BJ (cell line): ENCODE results near the gene TDG. TPM values are rescaled to one million over a fixed set of nuclear protein-coding genes. Genes with fewer than 3 reads are reported as not detected.

Source experiments
- CTCF ChIA-PET: fragments of 350-600 bp; formaldehyde crosslinking; extraction: SDS; loops from one replicate; lab custom pipeline; 2021; ENCODE audit warnings: antibody characterized with exemption, inconsistent platforms; lab: Yijun Ruan, JAX
- POLR2A ChIA-PET: fragments of 300-600 bp; sonication (Branson Sonifier 250); formaldehyde crosslinking; extraction: SDS; loops from one replicate; lab custom pipeline; 2021; ENCODE audit warnings: antibody characterized with exemption; lab: Charles Lee
- DNase-seq: peaks from one replicate; pipeline ENCODE4 v3.0.0-alpha.2; 2011; ENCODE audit warnings: low read depth
- H3K27me3 ChIP-seq: 2 replicates; pipeline ENCODE4 v1.6.0; 2011; ENCODE audit warnings: low read length; ENCODE audit not compliant: control insufficient read depth, insufficient read depth
- H3K36me3 ChIP-seq: 2 replicates; pipeline ENCODE4 v1.5.1; 2011; ENCODE audit warnings: low read length; ENCODE audit not compliant: control insufficient read depth, insufficient read depth
- H3K4me3 ChIP-seq: 2 replicates; pipeline ENCODE4 v1.5.1; 2011; ENCODE audit warnings: low read depth, mild to moderate bottlenecking, control low read depth, low read length
- polyA plus RNA-seq: library from polyadenylated mRNA; depleted of rRNA; stranded (reverse); fragments of >200 nt; gene quantifications from 2 replicates; pipeline ENCODE4 v1.2.3, GENCODE V29; 2011
- TF ChIP-seq, protein P1 (sequence below): IDR thresholded peaks from 2 replicates; pipeline ENCODE4 v1.5.1; 2011; ENCODE audit warnings: low read depth, mild to moderate bottlenecking, control low read depth, inconsistent platforms, low read length, moderate library complexity; ENCODE audit not compliant: insufficient read depth

The TDG gene
- polyA plus RNA-seq, 1 experiment, result 10.4 TPM

DNA sequence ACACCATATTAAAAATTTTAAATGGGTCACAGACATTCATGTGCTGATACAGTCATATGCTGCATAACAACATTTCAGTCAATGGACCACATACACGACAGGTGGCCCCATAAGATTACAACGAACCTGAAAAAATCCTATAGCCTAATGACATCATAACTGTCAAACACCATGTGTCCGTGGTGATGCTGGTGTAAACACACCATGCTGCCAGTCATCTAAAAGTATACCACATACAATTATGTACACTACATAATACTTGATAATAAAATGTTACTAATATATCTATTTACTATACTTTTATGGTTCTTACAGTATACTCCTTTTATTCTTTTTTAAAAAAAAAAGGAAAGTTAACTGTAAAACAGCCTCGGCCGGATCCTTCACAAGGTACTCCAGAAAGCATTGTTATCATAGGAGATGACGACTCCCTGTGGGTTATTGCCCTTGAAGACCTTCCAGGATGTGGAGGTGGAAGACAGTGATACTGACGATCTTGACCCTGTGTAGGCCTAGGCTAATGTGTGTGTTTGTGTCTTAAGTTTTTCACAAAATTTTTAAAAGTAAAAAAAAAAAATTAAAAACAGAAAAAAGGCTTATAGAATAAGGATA is 5.0 kb upstream of the TDG start:
- CTCF ChIA-PET, result no interaction called here
- no peak for DNase-seq
- H3K36me3 ChIP-seq, result no peaks in the 10 kb centered on the region
- POLR2A ChIA-PET, result no interaction called here
- no peaks in the 10 kb centered on the region for H3K27me3 ChIP-seq
- no peak overlapping the region for H3K4me3 ChIP-seq
- TF ChIP-seq, protein P1, sequence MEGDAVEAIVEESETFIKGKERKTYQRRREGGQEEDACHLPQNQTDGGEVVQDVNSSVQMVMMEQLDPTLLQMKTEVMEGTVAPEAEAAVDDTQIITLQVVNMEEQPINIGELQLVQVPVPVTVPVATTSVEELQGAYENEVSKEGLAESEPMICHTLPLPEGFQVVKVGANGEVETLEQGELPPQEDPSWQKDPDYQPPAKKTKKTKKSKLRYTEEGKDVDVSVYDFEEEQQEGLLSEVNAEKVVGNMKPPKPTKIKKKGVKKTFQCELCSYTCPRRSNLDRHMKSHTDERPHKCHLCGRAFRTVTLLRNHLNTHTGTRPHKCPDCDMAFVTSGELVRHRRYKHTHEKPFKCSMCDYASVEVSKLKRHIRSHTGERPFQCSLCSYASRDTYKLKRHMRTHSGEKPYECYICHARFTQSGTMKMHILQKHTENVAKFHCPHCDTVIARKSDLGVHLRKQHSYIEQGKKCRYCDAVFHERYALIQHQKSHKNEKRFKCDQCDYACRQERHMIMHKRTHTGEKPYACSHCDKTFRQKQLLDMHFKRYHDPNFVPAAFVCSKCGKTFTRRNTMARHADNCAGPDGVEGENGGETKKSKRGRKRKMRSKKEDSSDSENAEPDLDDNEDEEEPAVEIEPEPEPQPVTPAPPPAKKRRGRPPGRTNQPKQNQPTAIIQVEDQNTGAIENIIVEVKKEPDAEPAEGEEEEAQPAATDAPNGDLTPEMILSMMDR, result no peak

DNA sequence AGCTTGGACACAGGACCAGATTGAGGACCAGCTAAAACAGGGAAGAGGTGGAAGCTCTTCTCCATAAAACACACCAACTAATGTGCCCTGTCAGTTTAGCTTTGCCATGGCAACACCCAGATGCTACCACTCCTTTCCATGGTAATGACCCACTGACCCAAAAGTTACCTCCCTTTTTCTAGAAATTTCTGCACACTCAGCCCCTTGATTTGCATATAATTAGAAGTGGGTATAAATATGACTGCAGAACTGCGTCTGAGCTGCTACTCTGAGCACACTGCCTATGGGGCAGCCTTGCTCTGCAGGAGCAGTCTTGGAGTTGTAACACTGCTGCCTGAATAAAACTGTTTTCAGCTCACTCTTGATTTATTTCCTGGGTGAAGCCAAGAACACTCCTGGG is 3.2 kb upstream of the TDG start:
- no peak for DNase-seq
- TF ChIP-seq, protein P1, result no peak
- ChIA-PET CTCF (interaction anchor here (1.1 kb wide), 1 partner anchor 78 kb away, joined by 3 read pairs; no protein-coding TSS in a partner anchor), POLR2A (no interaction called here)
- Histone ChIP-seq H3K27me3 (no peaks in the 10 kb centered on the region), H3K36me3 (no peaks in the 10 kb centered on the region), H3K4me3 (no peak overlapping the region)

DNA sequence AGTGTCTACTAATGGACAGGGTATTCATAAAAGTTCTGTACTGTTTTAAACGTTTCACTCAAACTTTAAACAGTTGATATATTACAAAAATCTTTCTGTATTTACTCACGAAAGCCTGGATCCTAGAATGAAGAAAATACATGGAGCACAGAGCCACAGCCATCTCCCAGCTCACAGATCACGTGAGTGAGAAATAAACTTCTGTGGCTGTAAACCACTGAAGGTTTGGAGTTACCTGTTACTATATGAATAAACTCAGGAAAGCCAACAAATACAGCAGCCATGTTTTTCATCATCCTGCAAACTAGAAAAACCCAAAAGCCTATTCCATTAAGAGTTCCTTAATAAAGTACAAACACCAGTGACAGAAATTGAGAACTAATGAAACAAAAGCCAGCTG is 867 bp upstream of the TDG start:
- H3K36me3 ChIP-seq, result no peaks in the 10 kb centered on the region
- POLR2A ChIA-PET, result interaction anchor here (0.7 kb wide), 1 partner anchor 1118 kb away, joined by 3 read pairs; no protein-coding TSS in a partner anchor
- DNase-seq, result no peak
- no peaks in the 10 kb centered on the region for H3K27me3 ChIP-seq
- TF ChIP-seq, protein P1, result no peak
- CTCF ChIA-PET, result interaction anchor here (1.0 to 2.9 kb wide), 6 partner anchors 8 to 144 kb away, joined by 3 to 14 read pairs (median 4); a partner anchor contains a TSS
- peak overlapping the region; percentile 83 for H3K4me3 ChIP-seq

DNA sequence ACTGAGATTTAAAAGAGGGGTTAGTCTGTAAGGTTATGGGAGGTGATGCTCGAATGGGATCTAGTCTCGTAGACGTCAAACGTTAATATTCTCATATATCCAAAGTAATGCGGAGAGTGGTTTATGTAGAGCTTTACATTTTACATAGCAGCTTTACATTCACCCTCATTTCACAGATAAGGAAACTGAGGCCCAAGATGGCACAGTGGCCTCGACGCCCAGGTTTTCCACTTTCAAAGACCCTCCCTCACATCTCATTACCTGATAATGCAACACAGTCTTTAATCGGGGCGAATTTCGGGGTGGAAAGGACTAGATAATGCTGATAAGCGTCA is 450 bp upstream of the TDG start:
- ChIA-PET POLR2A (interaction anchor here (0.9 to 1.1 kb wide), 2 partner anchors 35 to 144 kb away, joined by 3 read pairs; partner anchors contain the start of gene HSP90B1), CTCF (interaction anchor here (0.6 to 2.9 kb wide), 7 partner anchors 9 to 145 kb away, joined by 3 to 14 read pairs (median 4); a partner anchor contains a TSS)
- TF ChIP-seq, protein P1, result no peak
- no peak for DNase-seq
- Histone ChIP-seq H3K4me3 (peak overlapping the region; percentile 83), H3K27me3 (no peaks in the 10 kb centered on the region), H3K36me3 (no peaks in the 10 kb centered on the region)

DNA sequence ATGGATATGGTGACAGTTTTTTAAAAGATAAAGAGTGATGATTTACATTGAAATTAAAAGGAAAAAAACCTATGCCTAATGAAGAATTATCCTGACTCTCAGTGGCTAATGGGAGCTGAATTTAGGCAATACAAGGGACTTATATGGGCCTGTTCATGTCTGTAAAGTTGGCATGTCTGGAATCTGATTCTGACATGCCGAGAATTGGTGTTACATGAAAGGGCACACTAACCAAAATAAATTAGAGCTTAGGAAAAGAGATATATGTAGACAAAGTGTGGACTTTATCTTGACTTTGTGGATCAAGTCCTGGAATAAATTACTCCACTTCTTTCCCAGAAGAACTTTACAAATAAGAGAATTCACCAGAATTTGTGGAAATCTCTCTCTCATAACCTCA is 1.1 kb downstream of the TDG start:
- Histone ChIP-seq H3K36me3 (no peaks in the 10 kb centered on the region), H3K4me3 (peak overlapping the region; percentile 83), H3K27me3 (no peaks in the 10 kb centered on the region)
- TF ChIP-seq, protein P1, result no peak
- ChIA-PET POLR2A (no interaction called here), CTCF (interaction anchor here (1.1 to 2.9 kb wide), 2 partner anchors 13 to 142 kb away, joined by 3 to 14 read pairs; no protein-coding TSS in a partner anchor)
- DNase-seq, result no peak
